NB4 (cell line): ENCODE data around the gene FBXL12.
A peak's percentile ranks its signal among the peaks of the same experiment; 100 is the strongest.
"Not testable (repeated sequence)": the region's sequence is repeated elsewhere in the genome, so short reads cannot be mapped to it uniquely, and the experiment has no call there.

ENCODE experiments used
- DNase-seq: peaks from one replicate; pipeline ENCODE4 v3.0.0; 2010; ENCODE audit warnings: low read depth
- H3K4me3 ChIP-seq: one replicate; pipeline ENCODE4 v1.5.1; 2011; ENCODE audit warnings: mild to moderate bottlenecking, low read depth, low read length, moderate library complexity
- CTCF ChIP-seq: IDR thresholded peaks from one replicate; pipeline ENCODE4 v1.5.1; 2012; ENCODE audit warnings: low read depth, low read length
- MAX ChIP-seq: IDR thresholded peaks from 2 replicates; pipeline ENCODE4 v1.6.1; 2011; ENCODE audit warnings: low read depth, low read length
- MYC ChIP-seq: IDR thresholded peaks from 2 replicates; pipeline ENCODE4 v1.6.1; 2011; ENCODE audit warnings: low read depth, low read length
- POLR2A ChIP-seq: IDR thresholded peaks from 2 replicates; pipeline ENCODE4 v1.6.1; 2011; ENCODE audit warnings: mild to moderate bottlenecking; ENCODE audit not compliant: insufficient read length; ENCODE audit errors: extremely low read depth

FBXL12 gene

GRCh38 chr19:9791552-9792205, 27.2 kb downstream of the FBXL12 start:
- H3K4me3 ChIP-seq: peak overlapping the region; percentile 61
- TF ChIP-seq CTCF: no peak
- TF ChIP-seq MYC: no peak
- peak; percentile 98 for DNase-seq

- peak overlapping the region; percentile 49 for H3K4me3 ChIP-seq
- not testable (repeated sequence) for DNase-seq
These were observed 27.9 kb downstream of the FBXL12 start for GRCh38 chr19:9791073-9791367.

- H3K4me3 ChIP-seq, DNase-seq: not testable (repeated sequence)
These were observed 29.3 kb downstream of the FBXL12 start for GRCh38 chr19:9789579-9789978.

- H3K4me3 ChIP-seq: no peak overlapping the region
- no peak for DNase-seq
- TF ChIP-seq POLR2A (no peak), CTCF (no peak)
These were observed 29.8 kb downstream of the FBXL12 start for GRCh38 chr19:9789066-9789465.

- not testable (repeated sequence) for DNase-seq, H3K4me3 ChIP-seq
These were observed 30.3 kb downstream of the FBXL12 start for GRCh38 chr19:9788604-9789003.

- TF ChIP-seq CTCF (no peak), POLR2A (no peak), MYC (no peak), MAX (no peak)
- no peak for DNase-seq
- no peak overlapping the region for H3K4me3 ChIP-seq
These were observed 32.1 kb downstream of the FBXL12 start for GRCh38 chr19:9786819-9787218.

- TF ChIP-seq MYC (no peak), CTCF (no peak), POLR2A (no peak), MAX (no peak)
- peak overlapping the region; percentile 72 for H3K4me3 ChIP-seq
- peak; percentile 32 for DNase-seq
These were observed 32.5 kb downstream of the FBXL12 start for GRCh38 chr19:9786342-9786741.
